H1 (cell line): ENCODE data around the gene PCGF3. TPM values are rescaled to one million over a fixed set of nuclear protein-coding genes. Genes with fewer than 3 reads are reported as not detected.

Experiments
- ASH2L ChIP-seq: fragments of 200-600, 300-600 bp; sonication (generic); IDR thresholded peaks from one replicate; pipeline ENCODE4 v1.7.1; 2017; ENCODE audit warnings: low read length
- CEBPB ChIP-seq: IDR thresholded peaks from 2 replicates; pipeline ENCODE4 v1.6.1; 2012; ENCODE audit warnings: low read depth, low read length
- PHF8 ChIP-seq: fragments of 200-600 bp; sonication (generic); conservative IDR thresholded peaks from 2 replicates; pipeline ENCODE4 v1.7.1; 2012; ENCODE audit warnings: low read depth, mild to moderate bottlenecking, inconsistent platforms, low read length, moderate library complexity
- RXRA ChIP-seq: IDR thresholded peaks from 2 replicates; pipeline ENCODE4 v1.6.1; 2011; ENCODE audit warnings: low read depth, mild to moderate bottlenecking, low read length, moderate library complexity; ENCODE audit not compliant: insufficient read depth
- SIN3A ChIP-seq, 2 experiments: IDR thresholded peaks in 1 of 2; conservative IDR thresholded peaks in 1 of 2; 2 replicates each; pipeline ENCODE4 v1.6.1; 2011 to 2012; ENCODE audit warnings: low read length in 2 of 2, improper control_type of control experiment in 1 of 2, low read depth in 1 of 2, mild to moderate bottlenecking in 1 of 2
- polyA plus RNA-seq, 7 experiments: library from polyadenylated mRNA; depleted of rRNA in 3 of 7; stranded (reverse) in 5 of 7; unstranded in 2 of 7; fragments of >200 nt in 5 of 7; fragments of 200-250 nt in 2 of 7; gene quantifications; 1 replicate in 5 of 7; 2 replicates in 1 of 7; 4 replicates in 1 of 7; pipeline versions ENCODE4 v1.2.1 to v1.2.3, GENCODE V29; 2011 to 2013; ENCODE audit warnings: missing spikeins in 2 of 7, mixed read lengths in 2 of 7
- total RNA-seq: library from RNA; stranded (reverse); fragmentation: NEBNext Ultra II Directional; extraction: Animal tissue kit (Norgen Biotek cat#: 25700); gene quantifications from 2 replicates; pipeline ENCODE4 v1.2.1, GENCODE V29; 2021

PCGF3 gene
- total and polyA plus RNA-seq, 2 of the 8 experiments (the other 6 are each of a cell fraction or from before 2014, with no cell fraction given): 52.7 to 52.9 TPM

- TF ChIP-seq SIN3A (conservative IDR thresholded peaks at IDR 0.05 in 1 of 2, IDR thresholded peaks at IDR 0.05 in 1 of 2; ENCODE audit: low read depth in 1 of 2, low read length in 2 of 2) (no peak), ASH2L (no peak), PHF8 (no peak), CEBPB (no peak), RXRA (no peak)
Measured at GRCh38 chr4:710116-710515, 4.5 kb downstream of the PCGF3 start (continued).
